ENCODE measurements around the gene NBR1.

NBR1 gene

GRCh38 chr17:43226393-43226792 is 55.4 kb downstream of the NBR1 start:
- POLR2A ChIA-PET = interaction anchor here (0.9 kb wide), 1 partner anchor 89 kb away, joined by 4 read pairs; no protein-coding TSS in a partner anchor
- no peaks in the 10 kb centered on the region for H3K4me1 ChIP-seq (ENCODE audit: control insufficient read depth, insufficient read depth, low read length)
- H3K27ac ChIP-seq (ENCODE audit: extremely low read depth, low read depth, low read length) = no peak overlapping the region
- peaks cover 0 to 3% of the 10 kb centered on the region in 2 experiments; a peak in 2 of 3 replicates for H3K36me3 ChIP-seq (ENCODE audit: control insufficient read depth in 2 of 2, insufficient read depth in 1 of 2, low read length in 2 of 2)
- H3K4me3 ChIP-seq (ENCODE audit: low read depth, low read length) = no peak overlapping the region
- no peaks in the 10 kb centered on the region for H3K9me3 ChIP-seq (ENCODE audit: control insufficient read depth, insufficient read depth, low read depth, low read length)
- CTCF ChIA-PET = interaction anchor here (0.7 to 0.9 kb wide), 2 partner anchors 27 to 93 kb away, joined by 3 read pairs; no protein-coding TSS in a partner anchor
- TF ChIP-seq, protein P1, sequence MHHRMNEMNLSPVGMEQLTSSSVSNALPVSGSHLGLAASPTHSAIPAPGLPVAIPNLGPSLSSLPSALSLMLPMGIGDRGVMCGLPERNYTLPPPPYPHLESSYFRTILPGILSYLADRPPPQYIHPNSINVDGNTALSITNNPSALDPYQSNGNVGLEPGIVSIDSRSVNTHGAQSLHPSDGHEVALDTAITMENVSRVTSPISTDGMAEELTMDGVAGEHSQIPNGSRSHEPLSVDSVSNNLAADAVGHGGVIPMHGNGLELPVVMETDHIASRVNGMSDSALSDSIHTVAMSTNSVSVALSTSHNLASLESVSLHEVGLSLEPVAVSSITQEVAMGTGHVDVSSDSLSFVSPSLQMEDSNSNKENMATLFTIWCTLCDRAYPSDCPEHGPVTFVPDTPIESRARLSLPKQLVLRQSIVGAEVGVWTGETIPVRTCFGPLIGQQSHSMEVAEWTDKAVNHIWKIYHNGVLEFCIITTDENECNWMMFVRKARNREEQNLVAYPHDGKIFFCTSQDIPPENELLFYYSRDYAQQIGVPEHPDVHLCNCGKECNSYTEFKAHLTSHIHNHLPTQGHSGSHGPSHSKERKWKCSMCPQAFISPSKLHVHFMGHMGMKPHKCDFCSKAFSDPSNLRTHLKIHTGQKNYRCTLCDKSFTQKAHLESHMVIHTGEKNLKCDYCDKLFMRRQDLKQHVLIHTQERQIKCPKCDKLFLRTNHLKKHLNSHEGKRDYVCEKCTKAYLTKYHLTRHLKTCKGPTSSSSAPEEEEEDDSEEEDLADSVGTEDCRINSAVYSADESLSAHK (tag by site-specific recombination; IDR thresholded peaks at IDR 0.05) = no peak
- TF ChIP-seq ZXDB (tag by site-specific recombination; IDR thresholded peaks at IDR 0.05) = no peak
- no peak for TF ChIP-seq SETDB1 (IDR thresholded peaks at IDR 0.05; ENCODE audit: insufficient read length, low read length)
- TF ChIP-seq ZNF426 (tag by site-specific recombination; IDR thresholded peaks at IDR 0.05) = no peak
- TF ChIP-seq ZBTB10 (tag by site-specific recombination; IDR thresholded peaks at IDR 0.05) = no peak
- no peak for TF ChIP-seq ZNF571 (tag by site-specific recombination; IDR thresholded peaks at IDR 0.05)
- TF ChIP-seq ZNF830 (tag by site-specific recombination; IDR thresholded peaks at IDR 0.05; ENCODE audit: low read depth) = no peak
- no peak for TF ChIP-seq TSHZ1 (tag by site-specific recombination; IDR thresholded peaks at IDR 0.05; ENCODE audit: borderline replicate concordance)
- no peak for TF ChIP-seq KLF10 (tag by site-specific recombination; IDR thresholded peaks at IDR 0.05)
- TF ChIP-seq, protein P2, sequence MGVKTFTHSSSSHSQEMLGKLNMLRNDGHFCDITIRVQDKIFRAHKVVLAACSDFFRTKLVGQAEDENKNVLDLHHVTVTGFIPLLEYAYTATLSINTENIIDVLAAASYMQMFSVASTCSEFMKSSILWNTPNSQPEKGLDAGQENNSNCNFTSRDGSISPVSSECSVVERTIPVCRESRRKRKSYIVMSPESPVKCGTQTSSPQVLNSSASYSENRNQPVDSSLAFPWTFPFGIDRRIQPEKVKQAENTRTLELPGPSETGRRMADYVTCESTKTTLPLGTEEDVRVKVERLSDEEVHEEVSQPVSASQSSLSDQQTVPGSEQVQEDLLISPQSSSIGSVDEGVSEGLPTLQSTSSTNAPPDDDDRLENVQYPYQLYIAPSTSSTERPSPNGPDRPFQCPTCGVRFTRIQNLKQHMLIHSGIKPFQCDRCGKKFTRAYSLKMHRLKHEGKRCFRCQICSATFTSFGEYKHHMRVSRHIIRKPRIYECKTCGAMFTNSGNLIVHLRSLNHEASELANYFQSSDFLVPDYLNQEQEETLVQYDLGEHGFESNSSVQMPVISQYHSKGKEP (tag by site-specific recombination; IDR thresholded peaks at IDR 0.05) = no peak
- no peak for TF ChIP-seq KLF8 (tag by site-specific recombination; IDR thresholded peaks at IDR 0.05)
- TF ChIP-seq PRDM10 (tag by site-specific recombination; IDR thresholded peaks at IDR 0.05) = no peak
- TF ChIP-seq ZNF114 (tag by site-specific recombination; IDR thresholded peaks at IDR 0.05) = no peak
- TF ChIP-seq ZFP69B (tag by site-specific recombination; IDR thresholded peaks at IDR 0.05) = no peak
- no peak for TF ChIP-seq ZSCAN4 (tag by site-specific recombination; IDR thresholded peaks at IDR 0.05)
- TF ChIP-seq INSM2 (tag by site-specific recombination; IDR thresholded peaks at IDR 0.05) = no peak

Data from HEK293 (cell line).